ENCODE results near the gene RSRC1. TPM values are rescaled to one million over a fixed set of nuclear protein-coding genes. Genes with fewer than 3 reads are reported as not detected.

RSRC1 gene
- total RNA-seq, 1 experiment from 2014 or later: 37.9 TPM

GRCh38 chr3:158559504-158559903 is 449.6 kb downstream of the RSRC1 start:
- Histone ChIP-seq H3K79me1 (ENCODE audit: insufficient read depth, low read depth, low read length, poor library complexity, severe bottlenecking) (no peaks in the 10 kb centered on the region), H2BK120ac (ENCODE audit: low read depth, low read length, poor library complexity, severe bottlenecking) (no peak overlapping the region), H4K8ac (replicated peaks; ENCODE audit: insufficient read length, low read depth, low read length) (no peak overlapping the region), H3K4ac (ENCODE audit: low read depth, low read length) (no peak overlapping the region), H3K56ac (ENCODE audit: insufficient read length, low read depth, low read length) (no peak overlapping the region), H3T11ph (ENCODE audit: low read length) (no peak overlapping the region), H3K18ac (ENCODE audit: insufficient read length, low read depth, low read length) (no peak overlapping the region), H3K14ac (ENCODE audit: insufficient read depth, low read length) (no peak overlapping the region), H3K9ac (ENCODE audit: extremely low read depth, insufficient read length, low read length) (no peak overlapping the region), H3K23me2 (ENCODE audit: insufficient read length, low read depth, low read length, poor library complexity, severe bottlenecking) (no peaks in the 10 kb centered on the region), H4K20me1 (ENCODE audit: control insufficient read depth, insufficient read depth, insufficient read length) (no peaks in the 10 kb centered on the region), H3K4me1 (ENCODE audit: insufficient read depth, low read length) (peaks cover 4% of the 10 kb centered on the region; the same call in 1 of the 2 replicates), H2BK12ac (ENCODE audit: insufficient read length, low read depth, low read length) (no peak overlapping the region), H2BK15ac (ENCODE audit: low read depth, low read length) (no peak overlapping the region), H2BK20ac (ENCODE audit: low read depth, low read length, poor library complexity, severe bottlenecking) (no peak overlapping the region), H3K4me2 (ENCODE audit: insufficient read depth, insufficient read length, low read length) (no peak overlapping the region), H4K91ac (ENCODE audit: insufficient read length, low read depth, low read length) (no peak overlapping the region), H2AK5ac (ENCODE audit: insufficient read length, low read length) (no peak overlapping the region), H2AFZ (ENCODE audit: low read length) (no peak overlapping the region), H3K27ac (ENCODE audit: insufficient read length, low read depth, low read length) (no peak overlapping the region), H3K79me2 (ENCODE audit: insufficient read depth, low read length) (no peaks in the 10 kb centered on the region), H3K9me3 (ENCODE audit: control insufficient read depth, low read depth, low read length) (no peaks in the 10 kb centered on the region), H3K27me3 (ENCODE audit: insufficient read depth, low read length) (no peaks in the 10 kb centered on the region), H4K5ac (ENCODE audit: insufficient read length, low read depth, low read length) (no peak overlapping the region), H3K23ac (ENCODE audit: insufficient read length, low read depth, low read length) (no peak overlapping the region), H2BK5ac (ENCODE audit: insufficient read length, low read length) (no peak overlapping the region)
- Mint-ChIP-seq H3K4me3 (no peak overlapping the region), H3K4me1 (peaks cover 11% of the 10 kb centered on the region in 2 experiments), H3K27me3 (ENCODE audit: low read depth) (no peaks in the 10 kb centered on the region; the same call in 1 of the 2 replicates), H3K27ac (no peak overlapping the region), H3K36me3 (ENCODE audit: insufficient read depth in 1 of 3, low read depth in 3 of 3) (peaks cover 7 to 21% (median 14%) of the 10 kb centered on the region in 3 experiments; a peak in 6 of 7 replicates), H3K9me3 (peaks cover 17% of the 10 kb centered on the region in 2 experiments)
- WGBS (ENCODE audit: extremely low coverage, insufficient read length, low lambda C conversion rate): no CpG with 5 or more reads among the region's 4 CpGs
- no peak for TF ChIP-seq CTCF (conservative IDR thresholded peaks at IDR 0.05)
- no peak for DNase-seq
